NB4 (cell line): Measurements from ENCODE around the gene ZDHHC18.

Source experiments
- CTCF ChIP-seq: IDR thresholded peaks from one replicate; pipeline ENCODE4 v1.5.1; 2012; ENCODE audit warnings: low read depth, low read length
- MAX ChIP-seq: IDR thresholded peaks from 2 replicates; pipeline ENCODE4 v1.6.1; 2011; ENCODE audit warnings: low read depth, low read length
- MYC ChIP-seq: IDR thresholded peaks from 2 replicates; pipeline ENCODE4 v1.6.1; 2011; ENCODE audit warnings: low read depth, low read length
- POLR2A ChIP-seq: IDR thresholded peaks from 2 replicates; pipeline ENCODE4 v1.6.1; 2011; ENCODE audit warnings: mild to moderate bottlenecking; ENCODE audit not compliant: insufficient read length; ENCODE audit errors: extremely low read depth

- TF ChIP-seq MAX (no peak), CTCF (no peak), POLR2A (peak; percentile 8), MYC (no peak)
Observed at GRCh38 chr1:26787381-26787705, 39.1 kb upstream of the ZDHHC18 start.
